Measurements from ENCODE around the gene MTMR12.
"Not testable (repeated sequence)": the region's sequence is repeated elsewhere in the genome, so short reads cannot be mapped to it uniquely, and the experiment has no call there.

The MTMR12 gene

GRCh38 chr5:32295966-32296772 is 16.6 kb downstream of the MTMR12 start:
- DNase-seq = not testable (repeated sequence)

GRCh38 chr5:32291591-32291990 is 21.1 kb downstream of the MTMR12 start:
- no peak for DNase-seq

GRCh38 chr5:32290922-32291321 is 21.8 kb downstream of the MTMR12 start:
- no peak for DNase-seq

GRCh38 chr5:32290501-32290900 is 22.2 kb downstream of the MTMR12 start:
- DNase-seq = not testable (repeated sequence)

GRCh38 chr5:32289986-32290385 is 22.8 kb downstream of the MTMR12 start:
- not testable (repeated sequence) for DNase-seq

GRCh38 chr5:32288135-32288534 is 24.6 kb downstream of the MTMR12 start:
- DNase-seq = not testable (repeated sequence)

- not testable (repeated sequence) for DNase-seq
These were observed 25.2 kb downstream of the MTMR12 start for GRCh38 chr5:32287525-32287924.

- no peak for DNase-seq
These were observed 27.1 kb downstream of the MTMR12 start for GRCh38 chr5:32285510-32286138.

GRCh38 chr5:32283539-32284377 is 29.0 kb downstream of the MTMR12 start:
- no peak for DNase-seq

GRCh38 chr5:32283061-32283460 is 29.7 kb downstream of the MTMR12 start:
- DNase-seq = no peak

GRCh38 chr5:32282633-32283032 is 30.1 kb downstream of the MTMR12 start:
- no peak for DNase-seq

- DNase-seq = not testable (repeated sequence)
These were observed 31.2 kb downstream of the MTMR12 start for GRCh38 chr5:32281378-32282133.

- DNase-seq = no peak
These were observed 32.1 kb downstream of the MTMR12 start for GRCh38 chr5:32280656-32281081.

- DNase-seq = no peak
These were observed 33.0 kb downstream of the MTMR12 start for GRCh38 chr5:32279786-32280185.

GRCh38 chr5:32279223-32279622 is 33.5 kb downstream of the MTMR12 start:
- DNase-seq = no peak

- no peak for DNase-seq
These were observed 34.3 kb downstream of the MTMR12 start for GRCh38 chr5:32278406-32278805.

GRCh38 chr5:32277798-32278197 is 34.9 kb downstream of the MTMR12 start:
- DNase-seq = no peak

- DNase-seq = no peak
These were observed 36.4 kb downstream of the MTMR12 start for GRCh38 chr5:32276173-32276853.

GRCh38 chr5:32275396-32275741 is 37.4 kb downstream of the MTMR12 start:
- DNase-seq = no peak

GRCh38 chr5:32274548-32275395 is 38.0 kb downstream of the MTMR12 start:
- no peak for DNase-seq

- no peak for DNase-seq
These were observed 38.9 kb downstream of the MTMR12 start for GRCh38 chr5:32273821-32274220.
